Measurements from ENCODE around the gene OR11H1.
"Not testable (repeated sequence)": the region's sequence is repeated elsewhere in the genome, so short reads cannot be mapped to it uniquely, and the experiment has no call there.

Gene OR11H1

GRCh38 chr22:15527892-15528291, at the start of gene OR11H1:
Gene OR11H1 (plus strand): TSS chr22:15528192. CDS start chr22:15528192, 0 bp downstream.
- not testable (repeated sequence) for DNase-seq

GRCh38 chr22:15509967-15510366, 18.0 kb upstream of the OR11H1 start:
- DNase-seq = not testable (repeated sequence)

DNA sequence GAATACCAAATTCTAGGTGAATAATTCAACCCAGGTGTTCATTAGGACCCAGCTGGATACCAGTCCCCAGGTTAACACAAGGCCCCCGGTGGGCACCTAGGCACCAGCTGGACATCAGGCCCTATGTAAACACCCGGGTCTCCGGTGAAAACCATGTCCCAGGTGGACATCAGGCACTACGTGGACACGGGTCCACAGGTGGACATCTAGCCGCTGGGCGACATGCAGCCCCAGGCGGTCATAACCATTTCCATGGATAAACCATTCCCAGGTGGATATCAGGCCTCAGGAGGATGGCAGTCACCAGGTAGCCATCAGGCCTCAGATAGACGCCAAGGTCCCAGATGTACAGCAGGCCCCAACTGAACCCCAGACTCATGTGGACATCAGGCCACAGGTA, 12.1 kb upstream of the OR11H1 start:
- DNase-seq = not testable (repeated sequence)

- DNase-seq = not testable (repeated sequence)
Observed at GRCh38 chr22:15553767-15554166, 25.8 kb downstream of the OR11H1 start.

DNA sequence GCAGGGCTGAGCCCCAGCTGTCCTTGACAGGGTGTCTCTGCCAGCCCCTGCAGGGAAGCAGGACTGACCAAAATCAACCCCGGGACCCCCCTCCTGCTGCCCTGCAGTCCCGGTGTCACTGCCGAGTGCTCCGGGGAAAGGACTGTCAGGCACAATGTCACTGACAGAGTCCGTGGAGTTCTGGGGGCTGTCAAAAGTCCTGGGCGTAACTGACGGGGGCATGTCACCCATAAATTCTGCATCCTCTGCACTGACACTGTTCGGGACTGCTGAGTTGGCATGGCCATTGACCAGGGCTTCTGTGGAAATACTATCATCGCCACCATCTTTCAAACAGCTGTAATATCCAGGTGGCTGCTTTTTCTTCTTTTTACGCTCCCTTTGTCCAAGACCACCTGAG, 35.5 kb downstream of the OR11H1 start:
- DNase-seq = not testable (repeated sequence)

GRCh38 chr22:15565063-15565462, 37.1 kb downstream of the OR11H1 start:
- not testable (repeated sequence) for DNase-seq

Data from NCI-H146 (cell line).